HG02571 (cell line): Measurements from ENCODE around the gene TLR4.

ENCODE experiments used
- ATAC-seq: cut with Tn5 transposase; IDR thresholded peaks from one replicate; pipeline ENCODE4 v1.9.1; 2021; ENCODE audit warnings: mild to moderate bottlenecking, moderate library complexity; ENCODE audit not compliant: unreplicated experiment

The TLR4 gene

GRCh38 chr9:117742131-117742530 is 37.9 kb downstream of the TLR4 start:
- no peak for ATAC-seq

- ATAC-seq: no peak
Observed at GRCh38 chr9:117744369-117744768, 40.2 kb downstream of the TLR4 start.

DNA sequence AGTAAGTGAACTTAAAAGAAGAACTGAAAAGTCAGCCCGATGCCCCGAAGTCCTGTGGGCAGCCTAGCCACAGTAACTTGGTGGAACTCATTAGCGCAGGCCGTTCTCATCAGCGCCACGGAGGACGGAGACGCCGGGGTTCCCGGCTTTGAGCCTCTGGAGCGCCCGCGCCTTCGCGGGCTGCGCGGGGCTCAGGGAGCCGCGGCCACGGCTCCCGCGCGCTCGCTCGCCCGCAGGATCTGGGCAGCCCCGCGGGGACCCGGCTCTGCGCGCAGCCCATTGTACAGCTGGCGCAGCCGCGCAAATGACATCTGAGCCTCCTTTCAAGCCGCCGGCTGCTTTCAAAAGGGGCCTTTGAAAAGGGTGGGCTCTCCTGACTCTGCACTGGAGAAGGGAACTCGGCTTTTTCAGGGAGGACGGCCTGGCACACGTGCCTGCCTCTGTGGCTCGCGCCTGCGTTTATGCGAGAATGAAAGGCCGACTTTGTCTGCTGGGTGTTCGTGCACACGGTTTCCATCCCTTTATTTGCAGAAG is 40.7 kb downstream of the TLR4 start:
- no peak for ATAC-seq

GRCh38 chr9:117745598-117745997 is 41.4 kb downstream of the TLR4 start:
- ATAC-seq: no peak

GRCh38 chr9:117746263-117746662 is 42.1 kb downstream of the TLR4 start:
- ATAC-seq: no peak

DNA sequence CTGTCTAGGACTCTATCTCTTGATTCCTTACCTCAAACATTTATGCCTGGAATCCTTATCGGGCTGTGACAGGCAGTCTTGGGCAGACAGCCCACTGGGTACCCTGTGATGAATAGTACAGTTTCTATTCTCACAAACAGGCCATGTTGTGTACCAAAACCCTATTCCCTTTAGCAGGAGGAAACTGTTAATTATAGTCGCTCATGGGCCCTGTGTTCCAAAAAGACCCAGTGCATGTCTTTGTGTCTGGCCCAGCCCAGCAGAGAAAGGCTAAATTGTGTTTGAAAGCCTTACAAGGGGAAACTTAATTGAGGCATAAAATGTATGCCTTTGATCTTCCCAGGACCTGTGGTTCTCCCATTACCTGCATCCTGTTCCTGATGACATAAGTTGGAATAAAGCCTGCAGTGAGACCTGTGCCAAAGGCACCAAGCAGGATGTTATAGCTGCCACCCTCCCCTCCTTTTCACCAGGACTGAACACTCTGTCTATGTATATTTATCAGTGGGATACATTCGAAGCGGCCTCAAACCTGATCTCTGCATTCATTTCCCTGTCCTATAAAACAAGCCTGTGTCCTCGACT is 43.3 kb downstream of the TLR4 start:
- no peak for ATAC-seq

DNA sequence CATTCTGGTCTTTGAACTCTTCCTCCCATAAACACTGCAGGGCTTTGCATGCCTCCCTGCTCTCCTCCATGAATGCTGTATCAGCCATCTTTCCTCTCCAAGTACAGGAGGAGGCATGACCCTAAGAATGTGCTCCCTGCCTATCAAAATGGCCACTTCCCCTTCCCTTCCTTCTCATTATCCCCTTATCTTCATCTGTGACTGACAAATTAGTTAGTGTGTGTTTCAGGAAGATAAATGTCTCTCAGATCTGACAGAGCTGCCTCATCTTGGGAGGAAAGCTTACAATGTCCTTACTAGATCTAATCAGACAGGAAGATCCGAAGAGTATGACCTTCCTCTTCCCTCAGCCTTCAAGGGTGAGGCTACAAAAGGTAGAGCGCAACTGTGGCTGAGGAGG is 46.2 kb downstream of the TLR4 start:
- ATAC-seq: no peak

GRCh38 chr9:117752894-117753293 is 48.7 kb downstream of the TLR4 start:
- no peak for ATAC-seq

DNA sequence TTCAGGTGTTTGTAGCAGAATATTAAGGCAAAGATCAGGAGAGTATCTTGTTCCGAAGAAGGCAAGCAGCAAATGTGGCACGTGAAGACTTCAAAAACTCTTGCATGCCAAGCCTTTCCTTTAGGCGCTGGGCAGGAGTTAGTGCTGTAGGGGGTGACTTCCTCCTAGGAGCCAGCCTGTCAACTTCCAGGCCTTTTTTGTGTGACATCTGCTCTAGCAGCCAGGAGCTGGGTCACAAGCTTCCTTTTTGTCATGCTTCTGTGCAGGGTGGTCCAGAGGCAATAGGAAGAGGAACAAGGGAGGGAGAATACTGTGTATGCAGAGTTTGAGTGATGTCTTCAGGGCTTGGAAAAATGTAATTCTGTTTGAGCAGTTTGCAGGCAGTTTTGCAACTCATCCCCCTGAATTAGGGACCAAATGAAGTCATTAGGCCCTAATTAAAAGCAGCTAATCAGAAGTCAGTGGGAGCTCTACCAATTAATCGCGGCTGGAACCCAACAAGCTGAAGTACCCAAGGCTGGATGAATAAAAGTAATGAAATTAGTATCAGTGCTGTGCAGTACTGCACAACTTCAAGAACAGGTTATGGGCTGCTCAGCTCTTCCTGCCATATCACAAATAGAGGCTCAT is 53.5 kb downstream of the TLR4 start:
- no peak for ATAC-seq

DNA sequence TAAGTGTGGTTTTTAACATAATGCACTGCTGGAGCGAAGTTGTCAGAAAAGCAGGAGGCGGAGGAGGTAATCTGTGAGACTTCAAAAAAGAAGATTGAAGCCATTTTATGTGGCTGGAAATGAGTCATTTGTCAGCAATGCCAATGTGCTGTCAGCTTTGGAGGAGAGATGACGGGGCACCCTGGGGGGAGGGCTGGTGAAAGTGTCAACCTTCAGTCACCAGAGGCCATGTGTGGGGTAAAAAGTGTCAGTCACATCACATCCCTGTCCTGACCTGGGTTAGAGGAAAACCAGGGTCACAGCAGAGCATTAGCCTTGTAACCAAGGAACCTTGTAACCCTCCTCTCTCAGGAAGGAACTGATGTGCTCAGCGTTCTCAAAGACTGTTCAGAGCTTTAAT is 59.1 kb downstream of the TLR4 start:
- no peak for ATAC-seq

GRCh38 chr9:117768750-117769395 is 64.7 kb downstream of the TLR4 start:
- ATAC-seq: no peak

DNA sequence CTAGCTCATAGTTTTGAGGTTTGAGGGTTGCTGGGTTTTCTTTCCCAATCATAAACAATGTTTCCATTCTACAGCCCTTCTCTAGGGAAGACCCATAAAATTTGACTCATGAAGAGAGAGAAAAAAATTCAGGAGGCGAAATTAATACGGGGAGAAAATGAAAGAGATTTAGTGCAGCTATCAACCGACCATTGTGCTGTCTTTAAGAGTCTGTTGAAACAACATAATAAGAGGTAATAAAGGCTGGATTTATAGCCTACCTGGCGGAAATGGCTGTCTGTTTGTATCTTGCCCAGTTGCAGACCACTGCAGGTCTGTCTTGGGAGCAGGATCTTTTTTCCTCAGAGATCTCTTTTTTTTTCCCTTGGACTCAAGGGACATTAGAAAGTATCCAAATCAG is 66.9 kb downstream of the TLR4 start:
- no peak for ATAC-seq

DNA sequence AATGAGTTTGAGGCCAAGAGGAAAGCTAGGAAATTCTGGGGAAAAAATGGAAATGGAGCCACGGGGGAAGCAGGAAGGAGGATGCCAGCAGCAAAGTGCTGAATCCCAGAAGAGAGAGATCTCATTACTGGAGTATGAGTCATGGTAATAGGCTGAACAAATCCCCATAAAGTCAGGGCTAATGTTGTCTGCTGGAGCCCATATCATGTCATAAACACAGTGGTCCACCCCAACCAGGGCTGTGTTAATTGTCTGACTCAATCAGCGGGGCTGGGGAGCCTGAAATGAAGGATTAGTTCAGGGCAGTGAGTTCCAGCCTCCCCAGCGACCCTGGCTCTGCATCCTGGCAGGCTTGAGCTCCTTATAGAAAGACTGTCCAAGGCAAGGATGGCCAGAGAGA is 68.8 kb downstream of the TLR4 start:
- ATAC-seq: no peak
